GM18909 (cell line): ENCODE measurements around the gene NDST1.

Experiments used
- ATAC-seq: cut with Tn5 transposase; IDR thresholded peaks from one replicate; pipeline ENCODE4 v1.9.1; 2021; ENCODE audit warnings: mild to moderate bottlenecking; ENCODE audit not compliant: unreplicated experiment, poor library complexity

The NDST1 gene

GRCh38 chr5:150582241-150583109 is 74.5 kb downstream of the NDST1 start:
- ATAC-seq, result no peak

GRCh38 chr5:150583541-150584225 is 75.8 kb downstream of the NDST1 start:
- no peak for ATAC-seq

- no peak for ATAC-seq
Observed at GRCh38 chr5:150584556-150585335, 76.8 kb downstream of the NDST1 start.

- ATAC-seq, result no peak
Observed at GRCh38 chr5:150585781-150586341, 77.9 kb downstream of the NDST1 start.

GRCh38 chr5:150587016-150587415 is 79.1 kb downstream of the NDST1 start:
- ATAC-seq, result no peak

GRCh38 chr5:150587856-150588595 is 80.1 kb downstream of the NDST1 start:
- ATAC-seq, result no peak

- ATAC-seq, result no peak
Observed at GRCh38 chr5:150588596-150588890, 80.6 kb downstream of the NDST1 start.

GRCh38 chr5:150589862-150590601 is 82.1 kb downstream of the NDST1 start:
- ATAC-seq, result no peak

GRCh38 chr5:150590979-150591695 is 83.2 kb downstream of the NDST1 start:
- ATAC-seq, result no peak

GRCh38 chr5:150593593-150593992 is 85.7 kb downstream of the NDST1 start:
- no peak for ATAC-seq

GRCh38 chr5:150593996-150594395 is 86.1 kb downstream of the NDST1 start:
- ATAC-seq, result no peak

GRCh38 chr5:150595466-150596031 is 87.6 kb downstream of the NDST1 start:
- ATAC-seq, result no peak

GRCh38 chr5:150596313-150596712 is 88.4 kb downstream of the NDST1 start:
- no peak for ATAC-seq

GRCh38 chr5:150596826-150597225 is 88.9 kb downstream of the NDST1 start:
- ATAC-seq, result no peak

GRCh38 chr5:150598006-150598405 is 90.1 kb downstream of the NDST1 start:
- ATAC-seq, result no peak

GRCh38 chr5:150598821-150599273 is 90.9 kb downstream of the NDST1 start:
- no peak for ATAC-seq

GRCh38 chr5:150599281-150599680 is 91.3 kb downstream of the NDST1 start:
- no peak for ATAC-seq

- ATAC-seq, result no peak
Observed at GRCh38 chr5:150599917-150600511, 92.1 kb downstream of the NDST1 start.
